Measurements from ENCODE around the gene CBX4.

Gene CBX4

DNA sequence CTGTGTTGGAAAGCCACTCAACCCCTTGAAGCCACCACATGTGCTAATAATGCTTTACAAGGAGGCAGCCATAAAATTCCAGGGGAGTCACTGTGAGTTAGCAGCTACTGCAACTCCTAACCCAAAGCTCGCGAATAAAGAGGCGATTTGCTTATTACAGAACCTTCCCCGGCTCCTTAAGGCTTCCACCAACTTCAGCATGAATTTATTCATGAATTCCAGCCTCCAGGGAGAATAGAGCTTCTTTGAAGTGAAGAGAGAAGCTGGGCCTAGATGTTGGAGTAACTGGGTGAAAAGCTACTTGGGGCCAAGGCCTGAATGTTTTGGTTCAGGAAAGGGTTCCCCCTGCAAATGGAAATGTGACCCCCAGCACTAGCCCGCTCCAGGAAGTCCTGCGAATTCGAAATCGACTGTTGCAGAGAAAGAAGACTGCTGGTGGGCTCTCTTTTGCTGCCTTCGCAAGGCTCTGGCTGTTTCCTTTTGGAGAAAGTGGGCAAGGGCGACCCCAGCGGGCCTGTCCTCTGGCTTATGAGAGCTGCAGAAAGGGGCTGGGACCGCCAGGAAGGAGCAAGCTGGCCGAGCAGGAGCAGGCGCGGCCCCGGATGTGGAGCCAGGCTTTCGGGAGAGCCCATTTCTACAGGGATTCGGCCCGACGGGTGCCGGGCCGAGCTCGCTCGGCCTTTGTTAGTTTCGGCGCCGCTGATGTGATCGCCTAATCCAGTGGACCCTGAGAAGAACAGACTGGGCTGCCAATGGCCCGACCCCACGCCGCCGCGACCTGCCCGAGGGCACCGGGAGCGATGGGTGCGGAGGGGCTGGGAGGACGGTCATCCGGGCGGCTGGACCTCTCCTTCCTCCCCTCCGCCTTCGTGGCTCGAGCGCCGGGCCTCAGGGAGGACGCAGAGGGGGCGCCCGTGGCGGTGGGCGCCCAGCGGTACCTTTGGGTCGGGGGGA, 50.0 kb downstream of the CBX4 start:
- DNase-seq (ENCODE audit: low read depth in 2 of 2) = no peak

DNA sequence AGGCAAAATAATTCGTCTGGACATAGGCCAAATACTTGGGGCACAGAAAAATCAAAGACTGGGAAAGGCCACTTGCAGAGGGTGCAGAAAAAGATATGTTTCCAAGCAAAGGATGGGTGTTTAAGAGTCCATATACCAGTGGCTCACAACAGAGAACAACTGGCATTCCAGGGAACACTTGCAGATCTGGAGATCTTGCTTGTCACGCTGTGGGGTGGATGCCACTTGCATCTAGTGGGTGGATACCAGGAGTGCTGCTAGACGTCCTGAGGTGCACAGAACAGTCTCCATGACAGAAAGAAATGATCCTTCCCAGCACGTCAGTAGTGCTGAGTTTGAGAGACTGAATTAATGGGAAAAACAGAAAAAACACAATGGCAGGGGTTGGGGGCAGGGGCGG, 50.8 kb downstream of the CBX4 start:
- no peak for DNase-seq (ENCODE audit: low read depth in 2 of 2)

DNA sequence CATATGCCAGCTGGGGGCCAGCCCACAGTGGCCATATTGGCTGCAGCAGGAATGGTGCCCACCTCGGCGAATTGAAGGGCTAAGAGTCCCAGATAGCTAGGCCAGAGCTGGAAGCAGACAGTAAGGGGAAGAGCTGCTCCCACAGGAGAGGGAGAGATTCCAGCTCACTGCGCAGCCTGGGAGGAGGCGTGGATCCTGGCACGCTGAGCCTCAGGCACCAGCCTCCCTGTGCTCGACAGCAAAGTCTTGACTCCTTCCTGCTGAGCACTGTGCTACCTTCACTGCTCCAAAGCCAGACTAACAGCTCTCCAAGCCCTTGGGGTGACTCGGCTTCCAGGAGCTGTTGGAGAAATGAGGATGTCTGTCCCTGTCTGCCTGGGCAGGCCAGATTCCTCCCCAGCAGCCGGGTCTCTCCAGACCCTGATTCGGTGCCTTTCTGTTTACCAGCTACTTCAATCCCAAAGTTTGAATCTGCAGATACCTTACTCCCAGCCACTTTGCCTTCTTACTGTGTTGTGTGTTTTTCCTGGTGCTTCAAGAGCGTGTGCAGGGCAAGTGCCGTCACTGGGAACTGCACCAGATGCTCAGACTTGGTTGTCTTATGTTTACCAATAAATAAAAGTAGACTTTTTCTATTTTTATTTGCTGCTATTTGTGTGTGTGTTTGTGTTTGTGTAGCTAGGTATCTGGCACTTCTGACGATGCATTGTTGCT, 52.2 kb downstream of the CBX4 start:
- DNase-seq (ENCODE audit: low read depth in 2 of 2) = no peak

DNA sequence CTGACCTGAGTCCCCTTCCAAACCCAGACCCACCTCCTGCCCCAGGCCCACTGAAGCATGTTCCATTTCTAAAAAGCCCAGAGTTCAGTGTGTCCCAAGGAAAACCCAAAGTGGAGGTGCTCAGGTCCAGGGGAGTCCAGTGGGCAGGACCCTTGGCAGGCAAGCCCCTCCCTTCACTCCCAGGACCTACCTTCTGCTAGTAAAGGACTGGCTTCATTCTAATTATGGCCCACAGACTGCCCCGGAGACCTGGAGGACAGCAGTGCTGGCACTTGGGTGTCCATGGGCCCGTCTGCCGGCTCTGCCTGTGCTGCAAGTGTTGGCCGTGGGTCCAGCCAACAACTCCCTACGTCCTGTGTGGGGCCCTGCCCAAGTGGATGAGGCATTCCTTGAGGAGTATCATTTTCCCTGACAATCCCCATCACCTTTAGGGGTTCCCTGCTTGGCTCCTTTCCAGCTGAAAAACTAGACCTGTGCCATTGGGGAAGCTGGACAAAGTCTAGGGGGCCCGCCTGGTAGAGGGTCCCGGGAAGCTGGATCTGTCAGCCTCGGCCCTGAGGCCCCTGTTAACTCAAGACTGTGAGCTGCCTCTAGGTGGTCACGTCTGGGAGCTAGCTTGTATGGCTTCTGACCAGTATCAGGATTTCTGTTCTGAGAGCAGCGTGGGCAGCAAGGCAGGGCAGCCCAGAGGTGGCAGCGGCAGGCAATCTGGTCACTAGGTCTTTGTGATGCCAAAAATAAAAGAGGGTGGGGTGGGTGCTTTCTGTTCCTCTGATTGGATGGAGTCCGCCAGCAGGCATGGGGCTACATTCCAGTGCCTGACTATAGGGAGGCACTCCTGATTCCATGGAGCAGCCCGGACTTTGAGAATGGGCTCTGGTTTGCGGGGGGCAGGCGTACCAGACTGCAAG, 53.1 kb downstream of the CBX4 start:
- DNase-seq (ENCODE audit: low read depth in 2 of 2) = no peak

DNA sequence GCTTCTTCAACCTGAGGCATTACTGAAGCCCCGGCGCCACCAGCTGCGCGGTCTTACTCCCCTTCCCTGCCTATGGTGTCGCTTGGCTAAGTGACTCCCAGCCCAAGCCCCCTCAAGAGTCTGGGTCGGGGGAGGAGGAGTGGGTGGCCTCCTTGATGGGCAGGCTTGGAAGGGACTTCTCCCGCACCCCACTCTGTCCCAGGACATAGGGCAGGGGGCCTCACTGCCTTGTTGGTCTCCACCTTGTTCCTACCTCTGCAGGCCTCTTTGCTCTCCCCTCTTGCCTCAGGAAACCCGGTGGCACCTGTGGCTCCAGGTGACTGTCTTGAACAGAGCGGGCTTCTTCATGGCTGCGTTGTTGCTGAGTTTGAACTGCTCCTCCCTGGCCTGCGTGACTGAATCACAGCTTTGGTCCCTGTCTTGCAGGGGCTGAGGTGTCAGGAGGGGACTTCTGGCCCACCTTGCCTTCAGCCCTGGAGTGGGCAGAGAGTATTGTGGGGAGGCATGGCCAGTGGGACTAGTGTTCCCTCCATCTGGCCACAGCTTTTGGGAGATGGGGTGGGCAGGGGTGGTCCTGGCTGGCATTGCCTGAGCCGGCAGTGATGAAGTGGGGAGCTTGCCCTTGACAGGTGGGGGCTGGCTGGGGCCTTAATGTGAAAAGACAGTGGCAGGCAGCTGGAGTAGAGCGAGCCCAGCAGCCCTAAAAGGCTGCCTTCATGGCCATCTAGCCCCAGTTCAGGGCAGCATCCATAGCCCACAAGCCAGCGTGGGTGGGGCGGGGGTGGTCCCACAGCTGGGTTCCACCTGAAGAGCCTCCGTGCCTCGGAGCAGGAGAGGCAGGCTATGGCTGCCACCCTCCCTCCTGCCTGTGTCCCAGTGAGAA, 54.0 kb downstream of the CBX4 start:
- DNase-seq (ENCODE audit: low read depth in 2 of 2) = no peak

DNA sequence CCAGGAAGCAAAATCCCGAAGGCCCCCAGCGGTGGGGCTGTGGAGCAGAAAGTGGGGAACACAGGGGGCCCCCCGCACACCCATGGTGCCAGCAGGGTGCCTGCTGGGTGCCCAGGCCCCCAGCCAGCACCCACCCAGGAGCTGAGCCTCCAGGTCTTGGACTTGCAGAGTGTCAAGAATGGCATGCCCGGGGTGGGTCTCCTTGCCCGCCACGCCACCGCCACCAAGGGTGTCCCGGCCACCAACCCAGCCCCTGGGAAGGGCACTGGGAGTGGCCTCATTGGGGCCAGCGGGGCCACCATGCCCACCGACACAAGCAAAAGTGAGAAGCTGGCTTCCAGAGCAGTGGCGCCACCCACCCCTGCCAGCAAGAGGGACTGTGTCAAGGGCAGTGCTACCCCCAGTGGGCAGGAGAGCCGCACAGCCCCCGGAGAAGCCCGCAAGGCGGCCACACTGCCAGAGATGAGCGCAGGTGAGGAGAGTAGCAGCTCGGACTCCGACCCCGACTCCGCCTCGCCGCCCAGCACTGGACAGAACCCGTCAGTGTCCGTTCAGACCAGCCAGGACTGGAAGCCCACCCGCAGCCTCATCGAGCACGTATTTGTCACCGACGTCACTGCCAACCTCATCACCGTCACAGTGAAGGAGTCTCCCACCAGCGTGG, 54.8 kb downstream of the CBX4 start:
- DNase-seq (ENCODE audit: low read depth in 2 of 2) = no peak

DNA sequence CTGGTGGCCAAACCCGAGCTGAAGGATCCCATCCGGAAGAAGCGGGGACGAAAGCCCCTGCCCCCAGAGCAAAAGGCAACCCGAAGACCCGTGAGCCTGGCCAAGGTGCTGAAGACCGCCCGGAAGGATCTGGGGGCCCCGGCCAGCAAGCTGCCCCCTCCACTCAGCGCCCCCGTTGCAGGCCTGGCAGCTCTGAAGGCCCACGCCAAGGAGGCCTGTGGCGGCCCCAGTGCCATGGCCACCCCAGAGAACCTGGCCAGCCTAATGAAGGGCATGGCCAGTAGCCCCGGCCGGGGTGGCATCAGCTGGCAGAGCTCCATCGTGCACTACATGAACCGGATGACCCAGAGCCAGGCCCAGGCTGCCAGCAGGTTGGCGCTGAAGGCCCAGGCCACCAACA, 55.3 kb downstream of the CBX4 start:
- DNase-seq (ENCODE audit: low read depth in 2 of 2) = no peak

Data from stimulated activated CD4-positive, alpha-beta T cell treated with anti-CD3 and anti-CD28 coated beads, Interleukin-1b, Interleukin-23, amount 100 ng/mL, for 4 hours (primary cell).